DLD1 (cell line): Measurements from ENCODE around the gene VAV2.

ENCODE experiments used
- in situ Hi-C: cut with HindIII; loops from 2 replicates; pipeline ENCODE4 v1.10.0; 2017; ENCODE audit warnings: low sequenced_read_pairs

VAV2 gene

GRCh38 chr9:133861692-133862091 is 130.4 kb downstream of the VAV2 start:
- in situ Hi-C loops, result no loop called here

GRCh38 chr9:133861086-133861485 is 131.0 kb downstream of the VAV2 start:
- in situ Hi-C loops, result no loop called here

GRCh38 chr9:133858771-133859170 is 133.4 kb downstream of the VAV2 start:
- in situ Hi-C loops, result no loop called here

GRCh38 chr9:133857639-133858038 is 134.5 kb downstream of the VAV2 start:
- in situ Hi-C loops, result no loop called here

- in situ Hi-C loops, result no loop called here
Measured at GRCh38 chr9:133856798-133857197, 135.3 kb downstream of the VAV2 start.

GRCh38 chr9:133855802-133856521 is 136.2 kb downstream of the VAV2 start:
- in situ Hi-C loops, result no loop called here

GRCh38 chr9:133855371-133855770 is 136.8 kb downstream of the VAV2 start:
- in situ Hi-C loops, result no loop called here

- in situ Hi-C loops, result no loop called here
Measured at GRCh38 chr9:133854765-133855164, 137.4 kb downstream of the VAV2 start.

- in situ Hi-C loops, result no loop called here
Measured at GRCh38 chr9:133854048-133854447, 138.1 kb downstream of the VAV2 start.

- in situ Hi-C loops, result no loop called here
Measured at GRCh38 chr9:133853331-133853730, 138.8 kb downstream of the VAV2 start.

- in situ Hi-C loops, result no loop called here
Measured at GRCh38 chr9:133852431-133852830, 139.7 kb downstream of the VAV2 start.

- in situ Hi-C loops, result no loop called here
Measured at GRCh38 chr9:133851693-133852092, 140.4 kb downstream of the VAV2 start.

GRCh38 chr9:133850937-133851336 is 141.2 kb downstream of the VAV2 start:
- in situ Hi-C loops, result no loop called here

- in situ Hi-C loops, result no loop called here
Measured at GRCh38 chr9:133850161-133850560, 142.0 kb downstream of the VAV2 start.

- in situ Hi-C loops, result no loop called here
Measured at GRCh38 chr9:133849110-133849670, 142.9 kb downstream of the VAV2 start.

GRCh38 chr9:133848471-133849109 is 143.5 kb downstream of the VAV2 start:
- in situ Hi-C loops, result no loop called here

GRCh38 chr9:133846483-133847090 is 145.5 kb downstream of the VAV2 start:
- in situ Hi-C loops, result no loop called here

- in situ Hi-C loops, result no loop called here
Measured at GRCh38 chr9:133845440-133845839, 146.7 kb downstream of the VAV2 start.

- in situ Hi-C loops, result no loop called here
Measured at GRCh38 chr9:133844881-133845410, 147.2 kb downstream of the VAV2 start.

- in situ Hi-C loops, result no loop called here
Measured at GRCh38 chr9:133844398-133844784, 147.7 kb downstream of the VAV2 start.

GRCh38 chr9:133843751-133844397 is 148.2 kb downstream of the VAV2 start:
- in situ Hi-C loops, result no loop called here
